CD4-positive, alpha-beta T cell treated with Interleukin-4 for 1 hour (primary cell): Measurements from ENCODE around the gene INA.
"Not testable (repeated sequence)": the region's sequence is repeated elsewhere in the genome, so short reads cannot be mapped to it uniquely, and the experiment has no call there.

ENCODE experiments used
- DNase-seq, 2 donors: peaks; one replicate each; pipeline ENCODE4 v3.0.0-alpha.2; 2020 to 2022

INA gene

GRCh38 chr10:103276896-103277712 lies at the start of gene INA:
Gene INA (plus strand): TSS chr10:103277138. CDS start chr10:103277212, 74 bp downstream.
- no peak for DNase-seq

- no peak for DNase-seq
These were observed 49.5 kb upstream of the INA start for GRCh38 chr10:103227416-103227815.

DNA sequence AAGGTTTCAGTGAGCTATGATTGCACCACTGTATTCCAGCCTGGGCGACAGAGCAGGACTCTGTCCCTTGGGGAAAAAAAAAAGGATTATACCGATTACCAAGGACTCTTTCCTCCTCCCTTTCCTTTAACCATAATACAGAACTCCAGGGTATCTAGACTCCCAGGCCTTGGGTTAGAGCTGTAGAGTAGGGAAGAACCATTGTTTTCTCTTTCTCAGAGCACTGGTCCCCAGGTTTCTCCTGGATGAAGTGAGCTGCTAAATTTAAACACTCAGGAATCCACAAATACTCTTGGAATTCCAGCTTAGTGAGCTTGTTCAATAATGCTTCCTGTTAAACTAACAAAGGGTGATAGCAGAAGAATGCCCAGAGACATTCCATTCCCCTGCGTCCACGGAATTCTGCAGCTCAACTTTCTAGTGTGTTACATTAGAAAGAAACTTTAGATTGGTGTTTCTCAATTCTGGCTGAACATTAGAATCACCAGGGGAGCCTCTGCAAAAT lies 45.8 kb upstream of the INA start:
- DNase-seq, result no peak

DNA sequence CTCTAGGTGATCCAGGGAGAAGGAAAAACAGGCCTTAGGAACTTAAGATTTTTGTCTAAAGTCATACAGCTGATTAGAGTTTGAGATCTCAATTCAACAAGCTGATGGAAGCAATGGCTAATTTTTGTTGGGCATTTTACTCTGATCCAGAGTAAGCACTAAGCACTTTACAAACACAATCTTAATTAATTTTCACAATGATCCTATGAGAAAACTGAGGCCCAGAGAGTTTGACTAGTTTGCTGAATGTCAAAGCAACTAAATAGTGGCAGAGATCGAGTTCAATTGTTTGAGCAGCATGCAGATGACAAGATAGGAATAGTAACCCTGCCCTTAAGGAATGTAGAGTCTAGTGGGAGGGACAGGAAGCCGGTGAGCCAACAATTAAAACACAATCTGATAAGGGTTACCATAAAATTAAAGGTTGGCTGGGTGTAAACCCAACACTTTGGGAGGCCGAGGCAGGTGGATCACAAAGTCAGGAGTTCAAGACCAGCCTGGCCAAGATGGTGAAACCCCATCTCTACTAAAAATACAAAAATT lies 44.7 kb upstream of the INA start:
- DNase-seq, result no peak

- no peak for DNase-seq
These were observed 44.0 kb upstream of the INA start for GRCh38 chr10:103232772-103233488.

GRCh38 chr10:103235775-103236174 lies 41.2 kb upstream of the INA start:
- DNase-seq, result no peak

DNA sequence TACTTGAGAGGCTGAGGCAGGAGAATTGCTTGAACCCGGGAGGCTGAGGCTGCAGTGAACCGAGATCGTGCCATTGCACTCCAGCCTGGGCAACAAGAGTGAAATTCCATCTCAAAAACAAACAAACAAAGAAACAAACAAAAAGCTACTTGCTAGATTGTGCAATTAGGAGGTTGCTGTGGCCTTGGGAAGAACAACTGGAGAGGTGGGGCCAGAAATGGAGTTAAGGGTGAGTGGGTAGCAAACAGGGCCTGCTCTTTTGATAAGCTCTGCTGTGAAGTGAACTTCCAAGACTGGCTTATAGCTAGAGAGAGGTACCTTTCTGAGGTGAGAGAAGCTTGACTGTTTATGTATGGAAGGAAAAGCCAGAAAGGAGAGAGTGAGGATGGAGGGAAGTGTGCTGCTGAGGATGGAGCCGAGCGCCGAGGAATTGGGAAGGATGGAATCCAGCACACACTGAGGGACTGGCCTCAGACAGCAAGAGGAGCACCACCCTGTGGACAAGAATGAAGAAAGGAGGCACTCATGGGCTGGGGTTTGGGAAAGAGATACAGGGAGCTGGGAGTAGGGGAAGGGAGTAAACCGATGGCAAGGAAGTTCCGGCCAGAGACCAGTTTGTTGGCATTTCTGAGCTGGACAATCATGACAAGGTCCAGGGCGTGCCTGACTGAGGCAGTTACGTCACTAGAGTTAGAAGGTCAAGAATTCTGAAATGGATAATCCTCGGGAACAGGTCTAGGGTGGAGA lies 38.3 kb upstream of the INA start:
- no peak for DNase-seq

- DNase-seq, result peak; percentile 9 to 65
These were observed 35.5 kb upstream of the INA start for GRCh38 chr10:103241262-103242011.

DNA sequence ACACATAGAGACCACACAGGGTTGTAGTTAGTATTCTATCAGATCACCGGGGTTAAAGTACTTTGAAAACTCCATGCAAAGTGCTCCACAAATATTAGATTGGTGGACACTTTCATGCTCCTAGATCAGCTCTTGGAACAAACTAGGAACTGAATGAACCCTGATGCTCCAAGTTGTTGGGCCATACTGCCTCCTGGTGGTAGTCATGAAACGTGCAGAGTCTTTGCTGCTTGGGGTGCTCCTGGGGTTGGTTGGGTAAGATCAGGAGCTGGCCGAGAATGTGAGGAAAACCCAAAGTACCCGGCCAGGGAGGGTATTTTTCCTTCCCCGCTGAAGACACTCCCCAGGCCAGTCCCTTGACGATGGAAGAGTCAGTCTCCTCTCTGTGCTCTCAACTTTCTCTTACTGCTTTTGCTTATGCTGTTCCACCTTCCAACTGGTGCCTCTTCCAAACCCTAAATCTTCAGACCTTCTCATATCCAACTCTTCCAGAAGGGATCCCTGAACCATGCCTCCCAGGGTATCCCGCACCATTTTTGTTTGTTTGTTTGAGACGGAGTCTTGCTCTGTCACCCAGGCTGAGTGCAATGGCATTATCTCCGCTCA lies 32.2 kb upstream of the INA start:
- DNase-seq, result peak; percentile 70 to 71

DNA sequence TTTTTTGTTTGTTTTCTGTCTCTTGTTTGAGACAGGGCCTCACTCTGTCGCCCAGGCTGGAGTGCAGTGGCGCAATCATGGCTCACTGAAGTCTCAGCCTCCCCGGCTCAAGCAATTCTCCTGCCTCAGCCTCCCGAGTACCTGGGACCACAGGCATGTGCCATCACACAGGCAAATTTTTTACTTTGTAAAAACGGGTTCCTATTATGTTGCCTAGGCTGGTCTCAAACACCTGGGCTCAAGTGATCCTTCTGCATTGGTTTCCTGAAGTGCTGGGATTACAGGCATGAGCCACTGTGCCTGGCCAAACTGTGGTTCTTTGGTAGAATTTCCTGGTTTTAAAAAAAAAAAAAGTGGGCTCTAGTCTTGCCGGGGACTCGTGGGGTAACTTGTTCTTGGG lies 31.4 kb upstream of the INA start, which contains the start of gene RPEL1:
Gene RPEL1 (plus strand): TSS at position 301 of the 400 bp plus-strand sequence. CDS start 110 bp downstream, outside the sequence.
- DNase-seq, result not testable (repeated sequence)

- DNase-seq, result no peak
These were observed 30.6 kb upstream of the INA start for GRCh38 chr10:103246324-103246723.

GRCh38 chr10:103254113-103254512 lies 22.8 kb upstream of the INA start:
- DNase-seq, result no peak

DNA sequence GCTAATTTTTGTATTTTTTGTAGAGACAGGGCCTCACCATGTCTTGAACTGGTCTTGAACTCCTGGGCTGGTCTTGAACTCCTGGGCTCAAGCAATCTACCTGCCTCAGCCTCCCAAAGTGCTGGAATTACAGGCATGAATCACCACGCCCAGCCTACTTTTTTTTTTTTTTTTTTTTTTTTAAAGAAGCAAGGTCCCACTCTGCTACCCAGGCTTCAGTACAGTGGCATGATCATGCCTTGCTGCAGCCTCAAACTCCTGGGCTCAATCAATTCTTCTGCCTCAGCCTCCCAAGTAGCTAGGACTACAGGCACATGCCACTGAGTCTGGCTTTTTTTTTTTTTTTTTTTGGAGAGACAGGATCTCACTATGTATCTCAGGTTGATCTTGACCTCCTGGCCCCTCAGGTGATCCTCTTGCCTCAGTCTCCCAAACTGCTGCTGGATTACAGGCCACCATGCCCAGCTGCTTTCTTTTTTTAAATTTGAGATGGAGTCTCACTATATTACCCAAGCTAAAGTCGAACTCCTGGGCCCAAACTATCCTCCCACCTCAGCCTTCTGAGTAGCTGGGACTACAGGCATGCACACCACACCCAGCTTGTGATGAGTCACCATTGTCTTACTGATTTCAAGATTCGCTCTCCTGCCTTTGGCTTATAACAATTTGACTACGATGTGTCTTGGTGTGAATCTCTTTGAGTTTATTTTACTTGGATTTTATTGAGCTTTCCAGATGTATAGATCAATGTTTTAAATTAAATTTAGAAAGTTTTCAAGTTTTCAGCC lies 22.2 kb upstream of the INA start:
- no peak for DNase-seq

GRCh38 chr10:103256613-103257012 lies 20.3 kb upstream of the INA start:
- DNase-seq, result no peak

- DNase-seq, result no peak
These were observed 19.1 kb upstream of the INA start for GRCh38 chr10:103257812-103258211.

- DNase-seq, result not testable (repeated sequence)
These were observed 18.0 kb upstream of the INA start for GRCh38 chr10:103258928-103259327.

- no peak for DNase-seq
These were observed 16.9 kb upstream of the INA start for GRCh38 chr10:103259989-103260388.

DNA sequence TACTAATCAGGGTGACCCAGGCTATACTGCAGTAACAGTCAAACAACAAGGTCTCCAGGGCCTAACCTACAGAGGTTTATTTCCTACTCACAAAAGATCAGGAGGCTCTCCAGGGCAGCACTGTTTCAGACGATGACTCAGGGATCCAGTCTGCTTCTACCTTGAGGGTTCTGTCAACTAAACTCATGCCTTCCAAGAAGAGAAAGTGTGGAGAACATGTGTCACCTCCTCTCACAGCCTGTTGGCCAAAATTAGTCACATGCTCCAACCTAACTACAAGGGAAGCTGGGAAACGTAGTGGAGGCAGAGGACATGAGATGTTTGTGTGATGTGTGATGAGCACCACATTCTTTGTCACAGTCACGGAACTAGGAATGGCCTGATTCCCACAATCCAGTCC lies 14.7 kb upstream of the INA start:
- DNase-seq, result no peak

GRCh38 chr10:103265717-103266329 lies 11.1 kb upstream of the INA start:
- peak in 1 of 2 donors; percentile 19 for DNase-seq

- DNase-seq, result no peak
These were observed 3.9 kb upstream of the INA start for GRCh38 chr10:103273041-103273441.
